ENCODE results near the gene POU2F2.

The POU2F2 gene

DNA sequence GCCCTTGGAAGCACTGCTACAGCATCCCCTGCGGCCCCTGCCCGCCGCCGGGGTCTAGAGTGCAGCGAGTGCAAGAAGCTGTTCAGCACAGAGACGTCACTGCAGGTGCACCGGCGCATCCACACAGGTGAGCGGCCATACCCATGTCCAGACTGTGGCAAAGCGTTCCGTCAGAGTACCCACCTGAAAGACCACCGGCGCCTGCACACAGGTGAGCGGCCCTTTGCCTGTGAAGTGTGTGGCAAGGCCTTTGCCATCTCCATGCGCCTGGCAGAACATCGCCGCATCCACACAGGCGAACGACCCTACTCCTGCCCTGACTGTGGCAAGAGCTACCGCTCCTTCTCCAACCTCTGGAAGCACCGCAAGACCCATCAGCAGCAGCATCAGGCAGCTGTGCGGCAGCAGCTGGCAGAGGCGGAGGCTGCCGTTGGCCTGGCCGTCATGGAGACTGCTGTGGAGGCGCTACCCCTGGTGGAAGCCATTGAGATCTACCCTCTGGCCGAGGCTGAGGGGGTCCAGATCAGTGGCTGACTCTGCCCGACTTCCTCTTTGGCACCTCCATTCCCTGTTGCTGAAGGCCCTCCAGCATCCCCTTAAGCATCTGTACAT lies 51.4 kb downstream of the POU2F2 start:
- Mint-ChIP-seq H3K4me3 (no peak overlapping the region), H3K36me3 (peaks cover 38% of the 10 kb centered on the region), H3K4me1 (peaks cover 25% of the 10 kb centered on the region), H3K27me3 (no peaks in the 10 kb centered on the region), H3K9me3 (no peaks in the 10 kb centered on the region), H3K27ac (no peak overlapping the region)
- CTCF ChIA-PET: no interaction called here
- no peak for DNase-seq

DNA sequence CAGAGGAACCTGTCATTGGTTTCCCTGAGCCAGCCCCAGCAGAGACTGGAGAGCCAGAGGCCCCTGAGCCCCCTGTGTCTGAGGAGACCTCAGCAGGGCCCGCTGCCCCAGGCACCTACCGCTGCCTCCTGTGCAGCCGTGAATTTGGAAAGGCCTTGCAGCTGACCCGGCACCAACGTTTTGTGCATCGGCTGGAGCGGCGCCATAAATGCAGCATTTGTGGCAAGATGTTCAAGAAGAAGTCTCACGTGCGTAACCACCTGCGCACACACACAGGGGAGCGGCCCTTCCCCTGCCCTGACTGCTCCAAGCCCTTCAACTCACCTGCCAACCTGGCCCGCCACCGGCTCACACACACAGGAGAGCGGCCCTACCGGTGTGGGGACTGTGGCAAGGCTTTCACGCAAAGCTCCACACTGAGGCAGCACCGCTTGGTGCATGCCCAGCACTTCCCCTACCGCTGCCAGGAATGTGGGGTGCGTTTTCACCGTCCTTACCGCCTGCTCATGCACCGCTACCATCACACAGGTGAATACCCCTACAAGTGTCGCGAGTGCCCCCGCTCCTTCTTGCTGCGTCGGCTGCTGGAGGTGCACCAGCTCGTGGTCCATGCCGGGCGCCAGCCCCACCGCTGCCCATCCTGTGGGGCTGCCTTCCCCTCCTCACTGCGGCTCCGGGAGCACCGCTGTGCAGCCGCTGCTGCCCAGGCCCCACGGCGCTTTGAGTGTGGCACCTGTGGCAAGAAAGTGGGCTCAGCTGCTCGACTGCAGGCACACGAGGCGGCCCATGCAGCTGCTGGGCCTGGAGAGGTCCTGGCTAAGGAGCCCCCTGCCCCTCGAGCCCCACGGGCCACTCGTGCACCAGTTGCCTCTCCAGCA lies 52.1 kb downstream of the POU2F2 start:
- CTCF ChIA-PET: interaction anchor here (1.5 kb wide), 1 partner anchor 29 kb away, joined by 4 read pairs; no protein-coding TSS in a partner anchor
- Mint-ChIP-seq H3K9me3 (no peaks in the 10 kb centered on the region), H3K27me3 (peaks cover 5% of the 10 kb centered on the region), H3K4me3 (no peak overlapping the region), H3K36me3 (peaks cover 36% of the 10 kb centered on the region), H3K4me1 (peaks cover 32% of the 10 kb centered on the region), H3K27ac (no peak overlapping the region)
- no peak for DNase-seq

DNA sequence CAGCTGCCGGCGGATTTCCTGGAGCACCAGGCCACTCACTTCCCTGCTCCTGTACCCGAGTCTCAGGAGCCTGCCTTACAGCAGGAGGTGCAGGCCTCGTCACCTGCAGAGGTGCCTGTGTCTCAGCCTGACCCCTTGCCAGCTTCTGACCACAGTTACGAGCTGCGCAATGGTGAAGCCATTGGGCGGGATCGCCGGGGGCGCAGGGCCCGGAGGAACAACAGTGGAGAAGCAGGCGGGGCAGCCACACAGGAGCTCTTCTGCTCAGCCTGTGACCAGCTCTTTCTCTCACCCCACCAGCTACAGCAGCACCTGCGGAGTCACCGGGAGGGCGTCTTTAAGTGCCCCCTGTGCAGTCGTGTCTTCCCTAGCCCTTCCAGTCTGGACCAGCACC lies 53.0 kb downstream of the POU2F2 start:
- Mint-ChIP-seq H3K4me1 (peaks cover 39% of the 10 kb centered on the region), H3K9me3 (no peaks in the 10 kb centered on the region), H3K27ac (no peak overlapping the region), H3K27me3 (peaks cover 5% of the 10 kb centered on the region), H3K4me3 (no peak overlapping the region), H3K36me3 (peaks cover 36% of the 10 kb centered on the region)
- CTCF ChIA-PET: interaction anchor here (1.5 kb wide), 1 partner anchor 30 kb away, joined by 4 read pairs; no protein-coding TSS in a partner anchor
- no peak for DNase-seq

DNA sequence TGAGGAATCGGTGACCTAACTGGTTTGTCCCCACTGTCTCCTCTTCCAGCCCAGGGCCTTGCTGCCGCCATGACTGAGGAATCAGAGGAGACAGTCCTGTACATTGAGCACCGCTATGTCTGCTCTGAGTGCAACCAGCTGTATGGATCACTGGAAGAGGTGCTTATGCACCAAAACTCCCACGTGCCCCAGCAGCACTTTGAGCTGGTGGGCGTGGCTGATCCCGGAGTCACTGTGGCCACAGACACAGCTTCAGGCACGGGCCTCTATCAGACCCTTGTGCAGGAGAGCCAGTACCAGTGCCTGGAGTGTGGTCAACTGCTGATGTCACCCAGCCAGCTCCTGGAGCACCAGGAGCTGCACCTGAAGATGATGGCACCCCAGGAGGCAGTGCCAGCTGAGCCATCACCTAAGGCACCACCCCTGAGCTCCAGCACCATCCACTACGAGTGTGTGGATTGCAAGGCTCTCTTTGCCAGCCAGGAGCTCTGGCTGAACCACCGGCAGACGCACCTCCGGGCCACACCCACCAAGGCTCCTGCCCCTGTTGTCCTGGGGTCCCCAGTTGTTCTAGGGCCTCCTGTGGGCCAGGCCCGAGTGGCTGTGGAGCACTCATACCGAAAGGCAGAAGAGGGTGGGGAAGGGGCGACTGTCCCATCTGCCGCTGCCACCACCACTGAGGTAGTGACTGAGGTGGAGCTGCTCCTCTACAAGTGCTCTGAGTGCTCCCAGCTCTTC lies 53.5 kb downstream of the POU2F2 start:
- H3K4me1 Mint-ChIP-seq: peaks cover 39% of the 10 kb centered on the region
- DNase-seq: no peak
- peaks cover 5% of the 10 kb centered on the region for H3K27me3 Mint-ChIP-seq
- no peaks in the 10 kb centered on the region for H3K9me3 Mint-ChIP-seq
- H3K27ac Mint-ChIP-seq: no peak overlapping the region
- peak overlapping the region; percentile 3 for H3K4me3 Mint-ChIP-seq
- CTCF ChIA-PET: interaction anchor here (1.5 kb wide), 1 partner anchor 30 kb away, joined by 4 read pairs; no protein-coding TSS in a partner anchor
- peaks cover 36% of the 10 kb centered on the region for H3K36me3 Mint-ChIP-seq

DNA sequence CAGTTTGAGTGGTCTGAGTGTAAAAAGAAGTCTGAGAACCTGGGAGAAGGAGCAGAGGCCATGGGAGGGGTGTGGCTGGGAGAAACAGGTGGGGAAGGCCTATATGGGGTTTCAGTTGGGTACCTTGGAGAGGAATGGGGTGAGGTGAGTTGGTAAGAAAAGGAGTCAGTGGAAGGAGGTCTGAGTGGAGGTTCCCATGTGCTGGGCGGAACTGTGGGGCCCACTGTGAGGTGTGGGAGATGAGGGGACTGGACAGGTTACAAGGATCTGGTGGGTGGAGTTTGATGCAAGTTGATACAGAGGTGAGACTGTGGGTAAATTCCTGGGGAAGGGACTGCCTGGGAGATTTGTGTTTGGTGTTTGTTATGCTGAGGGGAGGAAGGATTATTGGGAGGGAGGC lies 54.2 kb downstream of the POU2F2 start:
- Mint-ChIP-seq H3K27ac (no peak overlapping the region), H3K27me3 (peaks cover 5% of the 10 kb centered on the region), H3K36me3 (peaks cover 36% of the 10 kb centered on the region), H3K4me1 (peaks cover 39% of the 10 kb centered on the region), H3K4me3 (peak overlapping the region; percentile 82), H3K9me3 (no peaks in the 10 kb centered on the region)
- no peak for DNase-seq
- CTCF ChIA-PET: no interaction called here

DNA sequence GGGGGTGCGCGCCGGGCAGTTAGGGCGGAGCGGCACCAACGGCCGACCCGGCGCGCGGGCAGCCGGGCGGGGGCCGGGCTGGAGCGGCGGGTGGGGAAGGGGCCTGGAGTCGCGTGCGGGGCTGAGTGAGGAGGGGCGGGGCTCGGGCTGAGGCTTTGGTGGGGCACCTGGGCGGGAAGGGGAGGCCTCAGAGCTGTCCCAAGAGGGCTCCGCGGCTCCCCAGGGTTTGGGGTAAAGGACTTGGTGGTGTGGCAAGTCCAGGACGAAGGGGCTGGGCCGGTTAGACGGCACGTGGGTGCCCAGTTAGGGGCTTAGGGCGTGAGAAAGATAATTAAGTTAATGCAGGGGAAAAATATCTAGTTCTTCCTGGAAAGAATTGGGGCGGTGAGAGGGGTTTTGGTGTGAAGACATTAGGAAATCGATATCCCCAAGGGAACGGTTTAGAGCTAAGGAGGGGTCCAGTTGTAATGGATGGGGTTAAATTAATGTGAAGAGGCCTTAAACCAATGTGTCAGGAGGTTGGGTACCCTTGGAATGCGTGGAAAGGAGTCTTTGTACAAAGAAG lies 55.8 kb downstream of the POU2F2 start:
- H3K36me3 Mint-ChIP-seq: peaks cover 31% of the 10 kb centered on the region
- H3K4me1 Mint-ChIP-seq: peaks cover 36% of the 10 kb centered on the region
- CTCF ChIA-PET: interaction anchor here (1.5 kb wide), 1 partner anchor 42 kb away, joined by 5 read pairs; no protein-coding TSS in a partner anchor
- peak overlapping the region; percentile 83 for H3K27ac Mint-ChIP-seq
- peaks cover 5% of the 10 kb centered on the region for H3K27me3 Mint-ChIP-seq
- peak; percentile 68 for DNase-seq
- H3K4me3 Mint-ChIP-seq: peak overlapping the region; percentile 82
- H3K9me3 Mint-ChIP-seq: no peaks in the 10 kb centered on the region

DNA sequence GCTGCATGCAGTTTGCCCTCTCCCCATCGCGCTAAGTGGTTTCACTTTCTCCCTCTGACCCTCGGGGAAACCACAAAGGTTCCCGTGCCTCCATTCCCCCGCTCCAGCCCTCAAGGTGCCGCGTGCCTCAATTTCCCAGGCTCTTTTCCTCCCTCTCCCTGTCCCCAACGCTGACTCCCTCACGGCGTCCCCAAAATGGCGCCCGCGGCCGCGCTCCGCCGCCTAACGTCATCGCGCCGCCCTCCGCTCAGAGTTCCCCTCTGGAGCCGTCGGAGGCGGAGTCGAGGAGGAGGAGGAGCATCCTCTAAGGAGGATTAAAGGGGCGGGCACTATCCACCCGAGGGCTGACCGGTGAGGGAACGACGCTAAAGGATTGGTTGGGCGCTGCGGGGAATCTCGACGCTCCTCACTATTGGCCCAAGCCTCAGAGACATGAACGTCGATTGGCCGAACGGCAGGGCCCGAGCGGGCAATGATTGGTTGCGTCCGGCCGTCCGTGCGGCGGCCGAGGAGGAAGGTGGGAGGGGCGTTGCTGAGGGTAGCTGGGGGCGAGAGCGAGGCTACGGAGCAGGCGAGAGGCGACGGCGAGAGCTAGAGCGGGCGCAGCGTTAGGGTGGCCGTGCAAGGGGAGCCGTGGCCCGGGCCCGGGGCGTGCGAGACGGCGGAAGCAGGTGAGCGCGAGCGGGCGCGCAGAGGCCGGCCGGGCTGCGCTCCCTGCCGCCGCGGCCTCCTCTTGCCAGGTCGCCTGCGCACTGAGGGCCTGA lies 56.4 kb downstream of the POU2F2 start, which contains the start of gene ZNF574:
TSS of gene ZNF574 (plus strand) at position 551 of the 764 bp plus-strand sequence. CDS start 2,441 bp downstream, outside the sequence.
- peak within 1 kb of the TSS; percentile 94 for H3K4me3 Mint-ChIP-seq
- peaks cover 36% of the 10 kb centered on the region for H3K4me1 Mint-ChIP-seq
- CTCF ChIA-PET: interaction anchor here (1.5 kb wide), 1 partner anchor 41 kb away, joined by 5 read pairs; no protein-coding TSS in a partner anchor
- no peaks in the 10 kb centered on the region for H3K9me3 Mint-ChIP-seq
- peak; percentile 99 for DNase-seq
- H3K27me3 Mint-ChIP-seq: peaks cover 5% of the 10 kb centered on the region
- H3K36me3 Mint-ChIP-seq: peaks cover 26% of the 10 kb centered on the region
- peak within 1 kb of the TSS; percentile 95 for H3K27ac Mint-ChIP-seq

DNA sequence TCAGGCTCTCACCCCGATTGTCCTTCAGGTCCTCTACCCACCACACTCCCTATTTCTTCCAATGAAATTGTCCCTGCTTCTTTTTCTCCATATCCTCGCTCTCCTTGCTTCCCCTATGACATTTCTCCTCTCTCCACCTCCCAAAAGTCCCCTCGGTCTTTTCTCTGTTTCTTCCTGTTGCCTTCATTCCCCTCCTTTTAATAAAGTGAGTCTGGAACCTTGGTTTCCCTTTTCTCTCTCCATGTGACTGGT lies 57.0 kb downstream of the POU2F2 start:
- peaks cover 26% of the 10 kb centered on the region for H3K36me3 Mint-ChIP-seq
- CTCF ChIA-PET: no interaction called here
- peaks cover 5% of the 10 kb centered on the region for H3K27me3 Mint-ChIP-seq
- H3K9me3 Mint-ChIP-seq: no peaks in the 10 kb centered on the region
- peaks cover 36% of the 10 kb centered on the region for H3K4me1 Mint-ChIP-seq
- peak overlapping the region; percentile 95 for H3K27ac Mint-ChIP-seq
- DNase-seq: no peak
- H3K4me3 Mint-ChIP-seq: peak overlapping the region; percentile 94

DNA sequence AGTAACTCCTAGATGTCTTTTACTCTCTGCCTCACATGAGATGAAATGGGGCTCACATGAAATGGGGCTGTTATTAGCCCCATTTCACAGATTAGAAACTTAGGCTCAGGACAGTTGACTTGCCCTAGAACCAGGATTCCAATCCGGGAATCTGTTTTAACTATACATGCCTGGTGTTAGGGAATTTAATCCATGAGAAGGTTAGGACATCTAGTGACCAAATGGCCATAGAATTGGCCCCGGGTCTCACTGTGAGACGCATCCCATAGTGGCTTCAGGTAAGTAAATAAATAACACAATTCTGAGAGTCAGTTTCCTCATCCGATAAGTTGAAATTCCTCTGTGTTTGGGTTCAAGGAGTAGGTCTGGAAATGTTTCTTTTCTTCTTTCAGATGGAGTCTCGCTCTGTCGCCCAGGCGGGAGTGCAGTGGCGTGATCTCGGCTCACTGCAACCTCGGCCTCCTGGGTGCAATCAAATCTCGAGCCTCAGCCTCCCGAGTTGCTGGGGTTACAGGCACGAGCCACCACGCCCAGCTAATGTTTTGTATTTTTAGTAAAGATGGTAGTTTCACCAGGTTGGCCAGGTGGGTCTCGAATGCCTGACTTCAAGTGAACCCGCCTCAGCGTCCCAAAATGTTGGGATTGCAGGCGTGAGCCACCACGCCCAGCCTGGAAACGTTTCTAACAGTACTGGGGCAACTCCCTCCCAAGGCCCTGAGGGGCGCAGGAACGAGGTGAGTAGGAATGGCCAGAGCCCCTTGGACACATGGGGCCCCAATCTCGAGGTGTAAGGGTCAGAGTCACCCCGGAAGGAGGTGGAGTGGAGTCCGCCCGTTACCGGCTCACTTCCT lies 57.5 kb downstream of the POU2F2 start:
- CTCF ChIA-PET: interaction anchor here (0.6 kb wide), 1 partner anchor 319 kb away, joined by 3 read pairs; no protein-coding TSS in a partner anchor
- H3K27ac Mint-ChIP-seq: peak overlapping the region; percentile 95

DNA sequence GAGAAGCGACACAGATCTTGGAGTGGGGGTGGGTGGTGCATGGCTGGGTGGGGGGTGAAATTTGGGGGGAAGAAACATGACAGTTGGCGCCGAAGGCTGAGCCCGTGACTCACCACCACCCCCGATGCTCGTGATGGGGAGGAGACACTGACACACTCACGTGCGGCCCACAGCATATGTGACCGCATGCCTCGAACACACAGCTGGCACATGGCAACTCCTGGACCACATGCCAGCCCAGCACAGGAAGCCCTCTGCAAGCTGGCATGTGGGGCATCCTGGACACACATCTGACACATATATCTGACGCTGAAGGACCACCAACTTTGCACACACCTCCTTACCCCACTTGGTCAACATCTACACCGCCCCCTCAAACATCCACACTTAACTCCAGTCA lies 61.0 kb downstream of the POU2F2 start:
- DNase-seq: no peak
- Mint-ChIP-seq H3K27ac (no peak overlapping the region), H3K9me3 (no peaks in the 10 kb centered on the region), H3K36me3 (peaks cover 2% of the 10 kb centered on the region), H3K4me1 (peaks cover 15% of the 10 kb centered on the region), H3K4me3 (no peak overlapping the region), H3K27me3 (peaks cover 5% of the 10 kb centered on the region)
- CTCF ChIA-PET: no interaction called here

More for the DNA sequence above, 57.5 kb downstream of the POU2F2 start:
- Mint-ChIP-seq H3K4me1 (peaks cover 36% of the 10 kb centered on the region), H3K36me3 (peaks cover 22% of the 10 kb centered on the region), H3K27me3 (peaks cover 5% of the 10 kb centered on the region), H3K4me3 (peak overlapping the region; percentile 94), H3K9me3 (no peaks in the 10 kb centered on the region)
- DNase-seq: peak; percentile 41

DNA sequence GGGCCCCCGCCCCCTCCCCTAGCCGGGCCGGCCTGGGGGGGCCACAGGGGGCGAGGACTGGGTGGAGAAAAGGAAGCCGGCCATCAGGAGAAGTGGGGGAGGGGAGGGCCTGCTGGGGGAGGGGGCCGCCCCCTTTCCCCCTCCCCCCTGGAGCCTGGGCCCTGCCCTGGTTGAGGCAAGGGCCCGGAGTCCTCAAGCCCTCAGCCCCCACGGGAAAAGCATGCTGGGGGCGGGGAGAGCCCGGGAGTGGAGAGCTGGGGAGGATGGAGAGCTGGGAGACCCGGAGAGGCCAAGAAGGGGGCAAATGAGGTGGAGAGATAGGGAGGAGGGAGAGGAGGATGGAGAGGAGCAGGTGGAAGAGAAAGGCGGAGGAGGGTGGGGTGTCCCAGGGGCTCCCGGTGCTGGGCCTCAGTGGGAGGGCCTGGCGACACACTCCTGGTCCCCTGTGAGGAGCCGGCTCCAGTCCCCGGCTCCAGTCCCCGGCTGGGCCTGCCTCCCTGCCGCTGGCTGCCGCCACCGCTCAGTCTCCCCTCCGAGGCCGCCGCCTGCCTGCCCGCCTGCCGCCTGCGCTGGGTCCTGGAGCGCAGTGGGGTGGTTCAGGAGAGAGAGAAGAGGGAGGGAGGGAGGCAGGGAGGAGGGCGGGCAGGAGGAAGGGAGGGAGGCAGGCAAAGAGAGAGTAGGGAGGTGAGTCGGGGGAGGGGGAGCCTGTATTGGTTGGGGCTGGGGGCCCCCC lies 62.5 kb downstream of the POU2F2 start, which contains the start of gene GRIK5:
TSS of gene GRIK5 (minus strand) at position 588 of the 733 bp plus-strand sequence. CDS start 4,436 bp downstream, outside the sequence.
- Mint-ChIP-seq H3K36me3 (no peaks in the 10 kb centered on the region), H3K9me3 (no peaks in the 10 kb centered on the region), H3K4me1 (peaks cover 5% of the 10 kb centered on the region), H3K27me3 (no peaks in the 10 kb centered on the region), H3K4me3 (no peak within 1 kb of the TSS), H3K27ac (no peak within 1 kb of the TSS)
- CTCF ChIA-PET: no interaction called here
- DNase-seq: no peak
